A673 (cell line): ENCODE measurements around the gene TECPR2.

Source experiments
- EZH2 ChIP-seq: fragments of 200-600 bp; sonication (generic); IDR thresholded peaks from 2 replicates; pipeline ENCODE4 v1.6.1; 2017; ENCODE audit warnings: borderline replicate concordance, low read depth, mild to moderate bottlenecking, mixed read lengths, antibody characterized with exemption, low read length; ENCODE audit not compliant: poor library complexity, severe bottlenecking
- TF ChIP-seq, protein P1 (sequence below): fragments of 300-800, 200-600 bp; sonication (generic); conservative IDR thresholded peaks from 2 replicates; pipeline ENCODE4 v1.5.1; 2017; ENCODE audit warnings: low read depth, mild to moderate bottlenecking, antibody characterized with exemption, low read length, moderate library complexity, mixed read lengths

DNA sequence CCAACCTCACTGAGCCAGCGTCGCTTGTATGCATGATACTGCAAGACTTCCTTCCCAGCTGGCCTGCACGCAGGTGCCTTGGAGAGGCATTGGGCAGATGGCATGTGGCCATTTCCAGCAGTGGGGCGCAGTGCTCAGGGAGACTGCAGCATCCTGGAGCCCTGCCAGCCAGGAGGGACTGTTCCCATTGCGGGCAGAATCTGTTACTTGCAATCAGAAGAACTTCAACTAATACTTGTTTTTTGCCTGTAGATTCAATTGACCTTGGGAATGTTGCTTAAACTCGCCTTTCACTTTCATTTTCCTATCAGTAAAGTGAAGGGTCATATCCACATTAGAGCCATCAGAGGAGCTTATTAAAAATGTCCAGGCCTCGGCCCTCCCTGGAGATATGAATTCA, 117.0 kb downstream of the TECPR2 start:
- TF ChIP-seq, protein P1, sequence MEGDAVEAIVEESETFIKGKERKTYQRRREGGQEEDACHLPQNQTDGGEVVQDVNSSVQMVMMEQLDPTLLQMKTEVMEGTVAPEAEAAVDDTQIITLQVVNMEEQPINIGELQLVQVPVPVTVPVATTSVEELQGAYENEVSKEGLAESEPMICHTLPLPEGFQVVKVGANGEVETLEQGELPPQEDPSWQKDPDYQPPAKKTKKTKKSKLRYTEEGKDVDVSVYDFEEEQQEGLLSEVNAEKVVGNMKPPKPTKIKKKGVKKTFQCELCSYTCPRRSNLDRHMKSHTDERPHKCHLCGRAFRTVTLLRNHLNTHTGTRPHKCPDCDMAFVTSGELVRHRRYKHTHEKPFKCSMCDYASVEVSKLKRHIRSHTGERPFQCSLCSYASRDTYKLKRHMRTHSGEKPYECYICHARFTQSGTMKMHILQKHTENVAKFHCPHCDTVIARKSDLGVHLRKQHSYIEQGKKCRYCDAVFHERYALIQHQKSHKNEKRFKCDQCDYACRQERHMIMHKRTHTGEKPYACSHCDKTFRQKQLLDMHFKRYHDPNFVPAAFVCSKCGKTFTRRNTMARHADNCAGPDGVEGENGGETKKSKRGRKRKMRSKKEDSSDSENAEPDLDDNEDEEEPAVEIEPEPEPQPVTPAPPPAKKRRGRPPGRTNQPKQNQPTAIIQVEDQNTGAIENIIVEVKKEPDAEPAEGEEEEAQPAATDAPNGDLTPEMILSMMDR: no peak
- no peak for TF ChIP-seq EZH2
